GM12801 (cell line): Measurements from ENCODE around the gene LMNB1.

Experiments used
- CTCF ChIP-seq: IDR thresholded peaks from one replicate; pipeline ENCODE4 v1.5.1; 2011; ENCODE audit warnings: control low read depth; ENCODE audit not compliant: insufficient read length; ENCODE audit errors: extremely low read depth

The LMNB1 gene

GRCh38 chr5:126776499-126777256 lies at the start of gene LMNB1:
Gene LMNB1 (plus strand): TSS chr5:126777136. CDS start chr5:126777509, 373 bp downstream.
- no peak for TF ChIP-seq CTCF

- TF ChIP-seq CTCF: no peak
Measured at GRCh38 chr5:126732716-126733115, 44.2 kb upstream of the LMNB1 start.

GRCh38 chr5:126736141-126736540 lies 40.8 kb upstream of the LMNB1 start:
- TF ChIP-seq CTCF: no peak

GRCh38 chr5:126741361-126741760 lies 35.6 kb upstream of the LMNB1 start:
- no peak for TF ChIP-seq CTCF

- no peak for TF ChIP-seq CTCF
Measured at GRCh38 chr5:126742425-126742824, 34.5 kb upstream of the LMNB1 start.

- no peak for TF ChIP-seq CTCF
Measured at GRCh38 chr5:126744836-126745235, 32.1 kb upstream of the LMNB1 start.

GRCh38 chr5:126745259-126745992 lies 31.5 kb upstream of the LMNB1 start:
- TF ChIP-seq CTCF: no peak
